Right lung (tissue), 5 donors: ENCODE results near the gene MMD. TPM values are rescaled to one million over a fixed set of nuclear protein-coding genes. Genes with fewer than 3 reads are reported as not detected.
"Not testable (repeated sequence)": the region's sequence is repeated elsewhere in the genome, so short reads cannot be mapped to it uniquely, and the experiment has no call there.

Source experiments
- DNase-seq, 2 donors: peaks; one replicate each; pipeline ENCODE4 v3.0.0-alpha.2; 2013
- polyA plus RNA-seq, 5 donors: library from polyadenylated mRNA; unstranded; fragments of 120-200 nt; gene quantifications; one replicate each; pipeline versions ENCODE4 v1.2.1 to v1.2.3, GENCODE V29; 2013; ENCODE audit warnings: inconsistent platforms in 1 of 5, low replicate concordance in 1 of 5; ENCODE audit not compliant: insufficient read length in 5 of 5, insufficient read depth in 1 of 5

MMD gene
- polyA plus RNA-seq, 5 donors: 24.5 to 33.6 (median 24.9) TPM

GRCh38 chr17:55424893-55425540, 3.4 kb upstream of the MMD start:
- no peak for DNase-seq

GRCh38 chr17:55423535-55423934, 1.9 kb upstream of the MMD start:
- DNase-seq: no peak

GRCh38 chr17:55422828-55423164, 1.2 kb upstream of the MMD start:
- DNase-seq: not testable (repeated sequence)

- DNase-seq: no peak
These were observed 858 bp downstream of the MMD start for GRCh38 chr17:55420776-55421178.

GRCh38 chr17:55420067-55420775, 1.4 kb downstream of the MMD start:
- no peak for DNase-seq

GRCh38 chr17:55418369-55419268, 3.0 kb downstream of the MMD start:
- DNase-seq: no peak

- DNase-seq: no peak
These were observed 4.0 kb downstream of the MMD start for GRCh38 chr17:55417411-55418268.

- DNase-seq: no peak
These were observed 5.1 kb downstream of the MMD start for GRCh38 chr17:55416470-55417052.

GRCh38 chr17:55416000-55416399, 5.6 kb downstream of the MMD start:
- DNase-seq: no peak

- DNase-seq: no peak
These were observed 6.7 kb downstream of the MMD start for GRCh38 chr17:55414983-55415382.

- no peak for DNase-seq
These were observed 7.7 kb downstream of the MMD start for GRCh38 chr17:55413825-55414489.

- DNase-seq: no peak
These were observed 10.2 kb downstream of the MMD start for GRCh38 chr17:55411463-55411855.

GRCh38 chr17:55410722-55411462, 10.7 kb downstream of the MMD start:
- no peak for DNase-seq

- no peak for DNase-seq
These were observed 12.4 kb downstream of the MMD start for GRCh38 chr17:55409030-55409800.

- DNase-seq: no peak
These were observed 13.7 kb downstream of the MMD start for GRCh38 chr17:55407641-55408566.

- DNase-seq: no peak
These were observed 16.0 kb downstream of the MMD start for GRCh38 chr17:55405600-55405999.

GRCh38 chr17:55404197-55404596, 17.4 kb downstream of the MMD start:
- DNase-seq: not testable (repeated sequence)

- DNase-seq: no peak
These were observed 19.3 kb downstream of the MMD start for GRCh38 chr17:55402374-55402773.
